Measurements from ENCODE around the gene PPP1R13L.
"Not testable (repeated sequence)": the region's sequence is repeated elsewhere in the genome, so short reads cannot be mapped to it uniquely, and the experiment has no call there.

PPP1R13L gene

GRCh38 chr19:45404557-45405434 lies at the start of gene PPP1R13L:
PPP1R13L (minus strand) TSS chr19:45405069; CDS start chr19:45398318, 6,751 bp downstream.
- DNase-seq: peak in 1 of 2 experiments; percentile 43

DNA sequence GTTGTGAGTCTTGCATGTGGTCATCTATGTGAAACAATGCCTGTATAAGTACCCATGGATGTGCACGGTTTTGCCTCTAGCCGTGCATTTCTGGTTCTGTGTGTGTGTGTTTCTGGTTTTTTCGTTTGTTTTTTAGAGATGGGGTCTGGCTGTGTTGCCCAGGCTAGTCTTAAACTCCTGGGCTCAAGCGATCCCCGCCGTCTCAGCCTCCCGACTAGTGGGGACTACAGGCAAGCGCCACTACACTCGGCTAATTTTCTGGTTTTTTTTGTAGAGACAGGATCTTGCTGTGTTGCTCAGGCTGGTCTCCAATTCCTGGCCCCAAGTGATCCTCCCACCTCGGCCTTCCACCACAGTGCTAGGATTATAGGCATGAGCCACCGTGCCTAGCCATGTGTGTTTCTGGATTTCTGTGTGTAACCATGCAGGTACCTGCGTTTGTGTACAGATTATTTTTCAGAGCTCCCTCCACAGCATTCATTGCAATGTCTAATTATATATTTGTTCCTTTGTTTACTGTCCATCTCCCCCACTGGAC lies 47.0 kb upstream of the PPP1R13L start:
- DNase-seq: no peak

GRCh38 chr19:45451131-45451849 lies 46.4 kb upstream of the PPP1R13L start:
- no peak for DNase-seq

GRCh38 chr19:45450012-45450333 lies 45.1 kb upstream of the PPP1R13L start:
- DNase-seq: no peak

GRCh38 chr19:45448887-45449299 lies 44.0 kb upstream of the PPP1R13L start:
- no peak for DNase-seq

DNA sequence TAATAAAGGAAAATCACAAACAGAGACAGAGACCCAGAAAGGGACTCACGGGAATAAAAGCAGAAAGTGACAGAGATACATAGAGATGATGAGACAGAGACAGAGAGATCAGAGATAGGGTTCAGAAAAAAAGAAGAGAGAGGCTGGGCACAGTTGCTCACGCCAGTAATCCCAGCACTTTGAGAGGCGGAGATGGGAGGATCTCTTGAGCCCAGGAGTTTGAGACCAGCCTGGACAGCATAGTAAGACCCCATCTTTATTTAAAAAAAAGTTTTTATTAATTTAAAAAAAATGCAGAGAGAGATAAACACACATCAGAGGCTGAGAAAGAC lies 43.5 kb upstream of the PPP1R13L start:
- DNase-seq: no peak

DNA sequence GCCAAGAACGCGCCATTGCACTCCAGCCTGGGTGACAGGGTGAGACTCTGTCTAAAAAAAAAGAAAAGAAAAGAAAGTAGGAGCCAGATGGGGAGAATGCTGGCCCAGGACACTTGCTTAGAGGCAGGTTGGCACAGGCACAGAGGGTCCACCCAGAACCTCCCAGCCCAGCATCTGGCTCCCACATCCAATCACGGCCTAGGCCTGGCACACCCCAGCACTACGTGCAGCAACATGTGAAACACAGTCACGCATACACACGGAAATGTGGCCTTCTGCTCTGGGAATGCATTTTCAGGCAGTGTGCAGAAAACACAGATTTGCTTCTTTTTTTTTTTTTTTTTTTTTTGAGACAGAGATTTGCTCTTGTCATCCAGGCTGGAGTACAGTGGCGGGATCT lies 42.1 kb upstream of the PPP1R13L start:
- DNase-seq: no peak

DNA sequence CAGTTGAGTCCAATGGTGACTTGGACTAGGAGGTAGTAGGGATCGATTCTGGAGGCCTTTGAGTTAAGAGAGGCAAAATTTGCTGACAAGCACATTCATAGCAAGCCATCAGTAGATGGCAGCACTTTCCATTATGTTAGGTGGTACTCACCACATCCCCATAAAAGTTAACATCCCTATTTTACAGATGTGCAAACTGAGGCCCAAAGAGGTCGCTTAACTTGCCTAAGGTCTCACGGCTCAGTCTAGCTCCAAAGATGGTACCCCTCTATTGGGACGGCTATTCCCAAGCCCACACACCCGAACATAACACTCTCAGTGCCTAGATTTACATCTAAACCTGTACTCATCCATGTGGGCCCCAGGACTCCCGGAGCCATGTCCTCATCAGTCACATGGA lies 41.4 kb upstream of the PPP1R13L start:
- no peak for DNase-seq

GRCh38 chr19:45445139-45445538 lies 40.3 kb upstream of the PPP1R13L start:
- no peak for DNase-seq

GRCh38 chr19:45444318-45445041 lies 39.6 kb upstream of the PPP1R13L start:
- DNase-seq: peak; percentile 14 to 64

DNA sequence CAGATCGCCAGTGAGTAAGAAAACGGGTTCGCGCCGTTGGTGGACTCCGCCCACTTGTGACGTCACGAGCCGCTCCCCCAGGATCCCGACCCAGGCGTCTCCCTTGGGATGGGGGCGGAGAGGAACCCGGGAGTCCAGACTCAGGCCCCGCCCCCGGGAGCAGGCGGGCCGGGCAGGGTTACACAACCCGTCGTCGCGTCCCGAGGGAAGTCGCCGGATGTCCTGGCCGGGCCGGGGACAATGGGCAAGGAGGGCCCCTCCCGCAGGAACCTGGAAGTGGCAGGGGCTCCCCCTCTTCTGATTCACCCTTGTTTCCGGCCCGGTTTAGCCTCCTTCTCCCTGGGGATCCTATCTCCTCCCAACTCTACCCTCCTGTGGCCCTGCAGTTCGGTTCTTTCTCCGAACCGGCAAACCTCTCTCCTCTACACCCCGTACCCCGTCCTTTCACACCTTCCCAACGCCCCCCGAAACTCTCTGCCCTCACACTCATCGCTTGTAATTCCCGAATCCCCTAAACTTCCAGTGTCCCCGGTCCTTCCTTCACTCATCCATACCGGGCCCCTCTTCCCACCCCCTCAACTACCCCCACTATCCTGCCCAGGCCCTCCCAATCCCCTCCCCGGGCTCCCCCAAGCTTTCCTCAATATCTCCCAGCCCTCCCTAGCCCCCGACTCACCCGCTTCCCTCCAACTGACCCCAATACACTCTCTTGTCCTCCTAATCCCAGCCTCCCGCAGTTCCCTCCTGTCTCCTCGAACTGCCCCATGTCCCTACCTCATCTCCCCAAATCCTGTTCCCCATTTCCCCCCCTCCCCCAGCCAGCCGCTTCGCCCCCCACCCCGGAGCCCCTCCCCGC lies 38.8 kb upstream of the PPP1R13L start:
- peak; percentile 51 to 59 for DNase-seq

GRCh38 chr19:45442778-45443461 lies 38.1 kb upstream of the PPP1R13L start:
- DNase-seq: peak in 1 of 2 experiments; percentile 35

GRCh38 chr19:45442408-45442777 lies 37.5 kb upstream of the PPP1R13L start:
- no peak for DNase-seq

DNA sequence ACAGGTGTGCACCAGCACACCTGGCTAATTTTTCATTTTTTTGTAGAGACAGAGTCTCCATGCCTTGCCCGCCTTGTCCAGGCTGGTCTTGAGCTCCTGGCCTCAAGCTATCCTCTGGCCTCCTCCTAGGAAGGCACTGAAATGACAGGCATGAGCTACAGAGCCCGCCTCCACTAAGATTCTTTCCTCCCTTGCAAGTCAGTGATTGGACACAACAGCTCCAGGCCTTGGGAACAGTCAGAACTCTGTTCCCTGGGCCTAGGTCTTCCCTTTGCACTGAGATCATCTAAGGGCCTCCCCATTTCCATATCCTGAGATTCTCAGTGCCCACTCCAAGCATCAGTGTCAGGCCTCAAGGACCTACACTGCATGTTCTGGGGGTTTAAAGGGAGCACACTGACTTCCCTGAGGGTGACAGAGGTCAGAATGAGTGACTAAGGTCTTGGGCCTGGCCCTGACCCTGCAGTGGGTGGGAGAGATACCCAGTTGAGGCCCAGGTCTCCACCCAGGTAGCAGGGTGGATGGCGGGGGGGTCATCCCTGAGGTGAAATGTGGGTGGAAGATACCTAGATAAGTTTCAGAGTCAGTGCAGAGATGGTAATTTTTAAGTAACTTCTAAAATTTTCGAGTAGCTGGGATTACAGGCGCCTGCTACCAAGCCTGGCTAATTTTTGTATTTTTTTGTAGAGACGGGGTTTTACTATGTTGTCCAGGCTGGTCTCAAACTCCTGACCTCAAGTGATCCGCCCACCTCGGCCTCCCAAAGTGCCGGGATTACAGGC lies 36.2 kb upstream of the PPP1R13L start:
- DNase-seq: peak in 1 of 2 experiments; percentile 12

DNA sequence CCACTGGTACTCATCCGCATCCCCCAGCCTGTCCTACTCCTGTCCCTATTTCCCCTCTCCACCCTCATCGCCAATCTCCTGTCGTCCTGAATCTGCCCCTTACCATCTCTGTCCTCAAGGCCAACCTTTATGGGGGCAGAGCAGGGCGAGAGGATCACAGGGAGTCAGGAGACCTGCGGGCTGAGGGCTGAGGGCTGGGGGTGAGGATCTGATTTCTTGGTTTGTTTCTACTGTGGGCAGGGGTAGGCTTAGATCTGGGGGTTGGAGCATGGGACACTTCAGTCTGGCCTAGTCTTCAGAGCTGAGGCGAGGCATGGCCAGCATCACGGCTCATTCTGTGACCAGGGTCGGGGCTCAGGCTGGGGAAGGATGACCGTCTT lies 35.4 kb upstream of the PPP1R13L start:
- no peak for DNase-seq

DNA sequence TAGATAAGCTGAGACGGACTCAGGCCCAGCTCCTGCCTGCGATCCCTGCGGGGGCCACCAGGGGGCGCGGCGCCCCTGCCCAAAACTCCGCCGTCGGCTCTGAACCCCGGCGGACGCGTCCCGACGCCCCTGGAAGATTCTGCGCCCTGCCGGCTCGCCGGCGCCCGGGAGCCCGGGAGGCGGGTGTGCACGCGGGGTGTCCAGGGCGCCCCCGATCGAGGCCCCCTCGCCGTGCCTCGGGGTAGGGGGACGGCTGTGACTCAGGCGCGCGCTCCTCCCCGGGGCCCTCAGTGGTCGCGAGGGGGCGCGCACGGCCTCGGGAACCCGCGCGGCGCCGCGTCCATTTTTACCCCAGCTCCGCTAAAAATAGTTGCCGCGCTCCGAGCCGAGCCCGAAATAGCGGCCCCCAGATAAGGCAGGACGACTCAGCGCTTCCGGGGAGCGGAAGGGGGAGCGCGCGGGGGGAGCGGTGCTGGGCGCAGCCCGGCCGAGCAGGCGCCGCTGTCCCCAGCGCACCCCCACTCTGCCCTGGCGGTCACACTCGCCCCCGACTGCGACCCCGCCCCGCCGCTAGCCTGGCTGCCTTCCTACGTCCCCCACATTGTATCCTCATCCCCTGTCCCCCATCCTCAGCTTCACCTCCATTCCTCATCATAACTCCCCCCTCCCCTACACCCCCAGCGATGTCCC lies 34.8 kb upstream of the PPP1R13L start:
- peak; percentile 38 to 79 for DNase-seq

GRCh38 chr19:45439190-45439568 lies 34.3 kb upstream of the PPP1R13L start:
- no peak for DNase-seq

- DNase-seq: no peak
Measured at GRCh38 chr19:45437328-45437727, 32.5 kb upstream of the PPP1R13L start.

- DNase-seq: not testable (repeated sequence)
Measured at GRCh38 chr19:45432543-45432942, 27.7 kb upstream of the PPP1R13L start.

DNA sequence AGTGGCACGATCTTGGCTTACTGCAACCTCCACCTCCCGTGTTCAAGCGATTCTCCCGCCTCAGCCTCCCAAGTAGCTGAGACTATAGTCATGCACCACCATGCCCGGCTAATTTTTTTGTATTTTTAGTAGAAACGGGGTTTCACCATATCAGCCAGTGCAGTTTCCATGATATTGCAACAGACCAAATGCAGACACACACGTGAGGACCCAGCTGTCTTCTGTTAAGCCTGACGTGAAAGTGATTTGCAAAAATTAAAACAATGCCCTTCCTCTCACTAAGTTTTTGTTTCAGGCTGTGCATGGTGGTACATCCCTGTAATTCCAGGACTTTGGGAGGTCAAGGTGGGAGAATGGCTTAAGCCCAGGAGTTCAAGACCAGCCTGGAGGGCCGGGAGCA lies 26.1 kb upstream of the PPP1R13L start:
- DNase-seq: not testable (repeated sequence)

Data from NCI-H524 (cell line).